ENCODE data around the gene RGL2.

DNA sequence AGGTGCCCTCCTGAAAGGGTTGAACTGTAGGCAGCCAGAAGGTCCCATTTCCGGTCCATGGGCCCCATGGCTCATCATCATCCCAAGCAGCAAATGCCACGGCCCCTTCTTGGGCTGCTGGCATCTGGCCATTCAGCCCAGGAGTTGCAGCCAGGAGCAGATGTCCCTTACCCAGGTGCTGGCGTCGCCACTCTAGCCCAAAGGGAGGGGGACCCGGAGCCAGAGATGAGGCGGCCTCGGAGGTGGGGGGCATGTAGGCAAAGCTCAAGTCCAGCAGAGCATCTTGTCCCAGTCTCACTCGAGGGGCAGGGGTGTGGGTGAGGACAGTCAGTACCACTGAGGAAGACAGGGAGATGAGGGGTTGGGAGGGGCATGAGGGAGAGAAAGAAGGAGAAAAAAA lies 6.3 kb upstream of the RGL2 start:
- TF ChIP-seq EP300 (IDR thresholded peaks at IDR 0.05; ENCODE audit: borderline replicate concordance in 1 of 2, control insufficient read depth in 1 of 2, low read depth in 2 of 2, low read length in 2 of 2) (no peak), POLR2AphosphoS5 (IDR thresholded peaks at IDR 0.05; ENCODE audit: low read length) (no peak), ZBTB11 (CRISPR knock-in tag; IDR thresholded peaks at IDR 0.05) (no peak), CTCF (IDR thresholded peaks at IDR 0.05 in 2 of 3, conservative IDR thresholded peaks at IDR 0.05 in 1 of 3; ENCODE audit: control insufficient read depth in 2 of 3, extremely low read depth in 1 of 3, insufficient read depth in 1 of 3, low read depth in 3 of 3, low read length in 3 of 3) (no peak), LARP7 (IDR thresholded peaks at IDR 0.05) (no peak), EZH2 (IDR thresholded peaks at IDR 0.05; ENCODE audit: borderline replicate concordance, control insufficient read depth, low read depth, low read length) (no peak), POLR2A (IDR thresholded peaks at IDR 0.05; ENCODE audit: low read depth, low read length) (0 out of 2 replicates have a peak, but pooled peaks have one; percentile 17), RAD21 (IDR thresholded peaks at IDR 0.05; ENCODE audit: insufficient read depth, low read depth, low read length) (no peak), TAF1 (IDR thresholded peaks at IDR 0.05; ENCODE audit: borderline replicate concordance, low read depth, low read length) (no peak)
